ENCODE measurements around the gene PRORP.
A peak's percentile ranks its signal among the peaks of the same experiment; 100 is the strongest.
"Not testable (repeated sequence)": the region's sequence is repeated elsewhere in the genome, so short reads cannot be mapped to it uniquely, and the experiment has no call there.

Gene PRORP

DNA sequence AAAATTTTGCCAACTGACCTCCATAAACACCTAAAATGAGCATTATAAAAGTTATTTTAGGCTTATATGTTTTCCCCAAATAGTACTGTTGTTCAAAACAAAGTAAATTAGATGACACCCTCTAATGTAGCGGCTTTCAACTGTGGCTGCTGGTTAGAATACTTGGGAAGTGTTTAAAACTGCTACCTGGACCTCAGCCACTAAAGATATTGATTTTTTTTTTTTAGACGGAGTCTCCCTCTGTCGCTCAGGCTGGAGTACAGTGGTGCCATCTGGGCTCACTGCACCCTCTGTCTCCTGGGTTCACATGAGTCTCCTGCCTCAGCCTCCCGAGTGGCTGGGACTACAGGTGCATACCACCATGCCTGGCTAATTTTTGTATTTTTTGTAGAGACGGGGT, 16.2 kb downstream of the PRORP start:
- DNase-seq (ENCODE audit: low spot score), result no peak

DNA sequence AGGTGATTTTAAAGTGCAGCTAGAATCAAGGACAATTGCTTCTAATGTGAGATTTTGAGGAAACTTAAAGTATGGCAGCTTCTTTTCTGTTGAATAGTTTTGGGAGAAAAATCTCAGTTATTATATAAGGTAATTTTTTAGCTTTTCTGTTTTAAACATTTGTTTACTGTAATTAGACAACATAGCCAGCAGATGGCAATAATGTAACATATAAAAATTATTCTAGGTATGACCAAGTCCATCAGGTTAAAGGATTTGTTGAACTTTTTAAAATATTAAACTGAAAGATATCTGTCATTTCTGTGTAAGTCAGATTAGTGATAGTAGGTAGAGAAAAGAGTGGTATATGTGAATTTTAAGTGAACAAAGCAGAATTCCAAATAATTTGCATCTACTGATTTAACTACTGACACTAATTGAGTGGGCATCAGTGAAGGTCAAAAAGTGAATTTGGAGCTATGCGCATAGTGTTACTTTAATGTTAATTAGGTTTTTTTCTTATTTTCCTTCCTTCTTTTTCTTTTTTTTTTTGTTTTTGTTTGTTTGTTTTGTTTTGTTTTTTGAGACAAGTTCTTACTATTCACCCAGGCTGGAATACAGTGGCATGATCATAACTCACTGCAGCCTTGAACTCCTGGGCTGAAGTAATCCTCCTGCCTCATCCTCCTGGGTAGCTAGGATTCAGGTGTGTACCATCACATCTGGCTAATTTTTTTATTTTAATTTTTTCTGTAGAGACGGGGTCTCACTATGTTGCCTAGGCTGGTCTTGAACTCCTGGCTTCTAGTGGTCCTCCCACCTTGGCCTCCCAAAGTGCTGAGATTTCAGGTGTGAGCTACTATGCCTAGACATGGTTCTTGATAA, 18.6 kb downstream of the PRORP start:
- DNase-seq (ENCODE audit: low spot score), result no peak

DNA sequence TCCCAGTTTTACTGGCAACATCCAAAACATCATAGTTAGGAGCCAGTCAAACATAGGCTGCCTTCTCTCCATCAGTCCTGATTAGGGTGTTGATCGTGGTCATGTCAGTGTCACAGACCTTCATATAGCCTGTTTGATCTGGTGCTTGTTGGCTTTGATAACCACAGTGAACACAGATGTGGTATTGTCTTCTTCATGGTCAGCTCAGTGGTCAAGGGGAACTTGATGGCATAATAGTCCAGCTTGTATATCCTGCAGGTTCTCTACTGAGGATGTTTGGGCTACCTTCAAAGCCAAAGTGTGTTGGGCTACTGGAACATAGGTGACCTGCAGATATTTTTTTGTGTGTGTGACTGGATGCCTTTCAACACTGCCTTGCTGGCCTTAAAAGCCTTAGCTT, 21.7 kb downstream of the PRORP start:
- DNase-seq (ENCODE audit: low spot score), result no peak

DNA sequence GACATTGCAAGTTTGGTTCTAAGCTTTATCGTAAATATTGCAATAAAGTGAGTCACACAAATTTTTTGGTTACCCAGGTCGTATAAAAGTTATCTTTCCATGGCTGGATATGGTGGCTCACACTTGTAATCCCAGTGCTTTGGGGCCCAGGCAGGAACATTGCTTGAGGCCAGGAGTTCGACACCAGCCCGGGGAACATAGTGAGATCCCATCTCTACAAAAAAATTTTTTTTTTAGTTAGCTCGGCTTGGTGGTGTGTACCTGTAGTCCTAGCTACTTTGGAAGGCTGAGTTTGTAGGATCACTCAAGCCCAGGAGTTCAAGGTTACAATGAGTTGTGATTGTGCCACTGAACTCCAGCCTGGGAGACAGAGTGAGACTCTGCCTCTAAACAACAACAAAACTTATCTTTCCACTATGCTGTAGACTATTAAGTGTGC, 24.4 kb downstream of the PRORP start:
- DNase-seq (ENCODE audit: low spot score), result no peak

DNA sequence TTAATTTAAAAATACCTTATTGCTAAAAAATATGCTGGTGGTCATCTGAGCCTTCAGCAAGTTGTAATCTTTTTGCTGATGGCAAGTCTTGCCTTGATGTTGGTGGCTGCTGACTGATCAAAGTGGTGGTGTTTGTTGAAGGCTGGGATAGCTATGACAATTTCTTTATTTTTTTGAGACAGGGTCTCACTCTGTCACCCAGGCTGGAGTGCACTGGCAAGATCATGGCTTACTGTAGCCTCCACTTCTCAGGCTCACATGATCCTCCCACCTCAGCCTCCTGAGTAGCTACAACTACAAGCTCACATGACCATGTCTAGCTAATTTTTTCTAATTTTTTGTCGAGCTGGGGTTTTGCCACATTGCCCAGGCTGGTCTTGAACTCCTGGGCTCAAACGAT, 24.8 kb downstream of the PRORP start:
- no peak for DNase-seq (ENCODE audit: low spot score)

DNA sequence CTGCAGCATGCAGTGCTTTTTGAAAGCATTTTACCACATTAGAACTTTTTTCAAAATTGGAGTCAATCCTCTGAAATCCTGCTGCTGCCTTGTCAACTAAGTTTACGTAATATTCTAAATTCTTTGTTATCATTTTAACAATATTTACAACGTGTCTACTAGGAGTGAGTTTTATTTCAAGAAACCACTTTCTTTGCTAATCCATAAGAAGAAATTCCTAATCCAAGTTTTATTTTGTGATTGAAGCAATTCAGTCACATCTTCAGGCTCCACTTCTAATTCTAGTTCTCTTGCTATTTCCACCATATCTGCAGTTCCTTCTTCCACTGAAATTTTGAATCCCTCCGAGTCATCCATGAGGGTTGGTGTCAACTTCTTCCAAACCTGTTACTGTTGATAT, 25.4 kb downstream of the PRORP start:
- no peak for DNase-seq (ENCODE audit: low spot score)

DNA sequence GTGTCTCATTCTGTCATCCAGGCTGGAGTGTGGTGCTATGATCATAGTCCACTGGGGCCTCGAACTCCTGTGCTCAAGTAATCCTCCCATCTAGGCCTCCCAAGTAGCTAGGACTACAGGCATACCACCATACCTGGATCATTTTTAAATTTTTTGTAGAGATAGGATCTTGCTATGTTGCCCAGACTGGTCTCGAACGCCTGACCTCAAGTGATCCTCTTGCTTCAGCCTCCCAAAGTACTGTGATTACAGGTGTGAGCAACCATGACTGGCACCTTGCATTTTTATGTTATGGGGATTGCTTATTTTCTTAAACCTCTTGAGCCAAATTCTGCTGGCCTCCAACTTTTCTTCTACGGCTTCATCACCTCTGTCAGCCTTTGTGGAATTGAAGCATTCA, 26.9 kb downstream of the PRORP start:
- no peak for DNase-seq (ENCODE audit: low spot score)

DNA sequence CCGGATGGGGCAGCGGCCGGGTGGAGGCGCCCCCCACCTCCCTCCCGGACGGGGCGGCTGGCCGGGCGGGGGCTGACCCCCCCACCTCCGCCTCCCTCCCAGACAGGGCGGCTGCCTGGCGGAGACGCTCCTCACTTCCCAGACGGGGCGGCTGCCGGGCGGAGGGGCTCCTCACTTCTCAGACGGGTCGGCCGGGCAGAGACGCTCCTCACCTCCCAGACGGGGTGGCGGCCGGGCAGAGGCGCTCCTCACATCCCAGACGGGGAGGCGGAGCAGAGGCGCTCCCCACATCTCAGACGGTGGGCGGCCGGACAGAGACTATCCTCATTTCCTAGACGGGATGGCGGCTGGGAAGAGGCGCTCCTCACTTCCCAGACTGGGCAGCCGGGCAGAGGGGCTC, 30.2 kb downstream of the PRORP start:
- not testable (repeated sequence) for DNase-seq (ENCODE audit: low spot score)

DNA sequence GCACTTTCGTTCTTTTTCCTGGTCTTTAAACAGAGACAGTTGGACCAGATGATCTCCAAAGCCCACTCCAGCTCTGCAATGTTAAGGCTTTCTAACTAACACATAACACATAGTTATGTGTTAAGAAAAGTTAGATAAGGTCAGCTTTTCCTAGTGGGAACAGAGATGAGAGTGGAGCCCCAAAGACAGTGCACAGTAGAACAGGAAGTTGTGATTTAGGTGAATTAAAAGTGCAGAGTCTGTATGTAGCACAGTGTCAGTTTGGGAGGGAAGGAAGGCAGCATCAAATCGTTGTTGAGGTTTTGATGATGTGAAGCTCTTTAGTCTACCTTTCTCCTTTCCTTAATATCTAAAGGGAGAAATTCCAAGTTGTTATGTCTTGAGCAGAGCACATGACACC, 31.7 kb downstream of the PRORP start:
- no peak for DNase-seq (ENCODE audit: low spot score)

DNA sequence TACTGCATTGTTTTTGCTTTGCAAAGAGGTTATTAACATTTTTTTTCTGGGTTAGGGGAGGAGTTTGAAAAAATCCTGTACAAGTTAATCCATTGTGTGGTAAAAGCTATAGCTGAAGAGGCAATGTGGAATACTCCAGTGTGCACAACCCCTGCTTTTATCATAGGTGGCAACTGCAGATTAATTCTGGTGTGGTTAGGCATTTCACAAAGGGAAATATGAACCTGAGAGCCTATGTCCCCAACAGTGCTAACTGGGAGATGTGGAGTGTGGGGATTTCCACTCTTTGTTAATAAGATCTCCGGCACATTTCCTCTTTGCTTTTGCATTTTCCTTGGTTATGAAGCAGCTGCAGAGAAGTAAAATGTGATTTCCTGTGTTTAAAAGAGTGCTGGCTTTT, 33.6 kb downstream of the PRORP start:
- DNase-seq (ENCODE audit: low spot score), result peak; percentile 32

DNA sequence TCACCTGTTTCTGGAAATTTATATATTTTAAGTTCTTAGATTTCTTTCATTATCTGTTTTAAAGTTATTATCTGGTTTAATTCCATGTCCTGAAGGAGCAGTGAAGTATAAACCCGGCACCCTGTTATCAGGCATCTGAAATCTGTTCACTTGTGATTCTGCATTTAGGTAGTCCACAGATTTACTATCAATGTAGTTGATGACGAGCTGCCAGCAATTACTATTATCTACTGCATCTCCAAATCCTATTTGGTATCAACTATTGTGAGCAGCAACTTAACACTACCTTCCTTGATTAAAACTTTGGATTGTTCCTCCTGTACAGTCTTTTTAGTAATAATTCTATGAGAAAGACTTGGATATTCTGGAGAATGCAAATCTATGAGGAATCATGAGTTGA, 36.1 kb downstream of the PRORP start:
- no peak for DNase-seq (ENCODE audit: low spot score)

DNA sequence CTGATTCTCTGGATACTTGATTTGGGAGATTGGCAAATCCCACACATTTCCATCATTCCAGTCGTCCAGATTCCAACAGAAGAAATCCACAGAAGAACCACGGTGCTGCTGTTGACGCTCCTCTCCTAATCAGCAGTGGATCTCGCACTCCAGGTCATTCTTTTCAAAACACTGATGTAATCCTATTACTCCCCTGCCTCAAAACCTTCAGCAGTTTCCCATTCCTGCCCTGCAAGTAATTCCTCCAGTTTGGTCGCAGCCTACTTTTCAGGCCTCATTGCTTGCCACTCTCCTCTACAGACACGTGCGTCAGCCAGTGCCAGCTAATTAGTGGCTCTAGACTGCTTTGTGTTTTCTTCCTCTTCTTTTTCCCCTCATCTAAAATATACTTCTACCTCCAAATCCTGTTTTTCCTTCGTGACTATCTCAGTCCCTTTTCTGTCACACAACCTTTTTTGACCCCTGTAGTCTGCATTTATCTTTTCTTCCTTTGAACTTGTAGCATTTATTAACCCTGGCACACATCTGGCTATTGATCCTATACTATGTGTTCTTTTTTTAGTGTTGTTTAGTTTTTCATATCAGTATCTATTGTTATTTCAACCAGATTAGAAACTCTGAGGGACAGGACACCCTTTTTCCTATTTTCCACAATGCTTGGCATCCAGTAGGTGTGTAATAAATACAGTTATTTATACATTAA, 36.8 kb downstream of the PRORP start:
- no peak for DNase-seq (ENCODE audit: low spot score)

DNA sequence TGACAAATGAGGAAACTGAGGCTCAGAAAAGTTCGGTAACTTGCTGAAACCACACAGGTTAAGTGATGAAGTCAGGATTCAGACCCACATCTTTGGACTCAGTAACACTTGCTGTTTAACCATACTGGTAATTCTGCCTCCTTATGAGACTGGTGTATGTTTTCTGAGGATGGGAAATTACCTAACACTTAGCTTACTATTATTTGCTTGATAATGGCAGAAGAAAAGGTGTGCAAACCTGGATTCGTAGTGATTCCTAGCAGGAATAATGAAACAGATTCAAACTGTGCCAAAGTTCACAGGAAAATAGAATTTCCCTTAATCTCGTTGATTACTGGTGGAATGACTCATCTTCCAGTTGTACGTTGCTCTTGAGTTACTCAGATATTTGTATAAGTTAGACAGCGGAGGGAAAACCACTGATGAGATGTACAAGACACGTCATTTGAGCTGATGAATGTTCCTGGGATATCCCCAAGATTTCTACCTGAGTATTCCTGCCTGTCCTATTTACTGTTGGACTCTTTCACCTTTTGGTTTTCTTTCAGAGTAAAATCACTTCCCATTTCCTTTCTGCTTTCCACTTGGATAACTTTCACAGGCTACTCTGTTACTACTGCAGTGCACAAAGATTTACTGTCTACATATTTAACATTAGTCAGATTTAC, 37.5 kb downstream of the PRORP start:
- DNase-seq (ENCODE audit: low spot score), result peak; percentile 27

DNA sequence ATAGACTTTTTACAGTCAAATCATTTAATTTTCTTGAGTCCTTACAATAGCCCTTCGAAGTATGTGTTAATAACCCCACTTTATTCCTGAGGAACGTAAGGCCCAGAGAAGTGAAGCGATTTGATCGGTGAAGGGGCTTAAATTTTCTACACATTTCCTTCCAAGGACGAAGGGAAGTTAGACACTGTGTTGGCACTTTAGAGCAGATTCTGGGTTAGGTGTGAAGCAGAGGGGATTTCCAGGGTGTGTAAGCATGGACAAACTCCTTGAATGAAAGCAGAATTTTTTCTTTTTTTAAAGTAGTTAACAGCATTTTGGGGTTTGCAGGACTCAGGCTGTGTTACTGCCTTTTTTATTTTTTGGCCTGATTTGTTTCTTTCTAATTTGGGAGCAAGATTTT, 38.9 kb downstream of the PRORP start:
- peak; percentile 60 for DNase-seq (ENCODE audit: low spot score)

DNA sequence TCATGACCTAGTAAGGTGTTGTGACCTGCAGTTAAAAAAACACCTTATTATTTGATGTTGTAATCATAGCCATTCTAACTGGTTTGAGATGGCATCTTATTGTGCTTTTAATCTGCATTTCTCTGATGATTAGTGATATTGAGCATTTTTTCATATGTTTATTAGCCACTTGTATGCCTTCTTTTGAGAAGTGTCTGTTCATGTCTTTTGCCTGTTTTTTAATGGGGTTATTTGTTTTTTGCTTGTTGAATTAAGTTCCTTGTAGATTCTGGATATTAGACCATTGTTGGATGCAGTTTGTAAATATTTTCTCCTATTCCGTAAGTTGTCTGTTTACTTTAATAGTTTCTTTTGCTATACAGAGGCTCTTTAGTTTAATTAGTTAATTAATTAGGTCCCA, 41.0 kb downstream of the PRORP start:
- DNase-seq (ENCODE audit: low spot score), result no peak

DNA sequence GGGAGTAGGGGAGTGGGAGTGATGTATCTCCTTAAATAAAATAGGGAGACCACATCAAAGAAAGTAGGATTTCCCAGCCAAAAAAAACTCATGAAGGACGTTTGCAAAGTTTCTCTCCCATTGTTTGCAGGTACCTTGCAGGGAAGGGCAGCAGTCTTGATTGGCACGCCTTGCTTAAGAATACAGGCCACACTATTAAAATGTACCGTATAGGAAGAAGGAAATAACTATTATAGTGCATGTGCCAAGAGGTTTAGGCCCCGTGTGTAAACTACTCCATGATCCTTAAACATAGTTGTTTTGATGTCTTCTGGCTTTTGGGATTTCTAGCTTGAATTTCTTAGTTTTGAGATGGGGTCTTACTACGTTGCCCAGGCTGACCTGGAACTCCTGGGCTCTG, 42.5 kb downstream of the PRORP start:
- DNase-seq (ENCODE audit: low spot score), result no peak

DNA sequence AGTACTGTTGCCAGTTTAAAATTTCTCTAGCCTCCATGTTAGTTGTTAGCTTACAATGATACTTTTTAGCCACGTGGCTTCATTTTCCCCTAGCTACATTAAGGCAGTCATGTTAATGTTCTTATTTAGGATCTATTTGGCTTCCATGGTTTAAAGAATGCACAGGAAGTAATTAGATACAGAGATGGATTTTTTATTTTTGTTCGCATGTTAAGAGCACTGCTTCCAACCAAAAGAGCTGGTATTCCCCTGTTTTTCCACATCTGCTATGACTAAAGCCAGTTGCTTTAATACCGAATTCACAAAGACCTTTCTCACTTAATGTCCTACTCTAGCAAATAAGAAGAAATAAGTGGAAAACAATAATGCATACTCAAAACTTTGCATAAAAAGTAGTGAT, 45.1 kb downstream of the PRORP start:
- DNase-seq (ENCODE audit: low spot score), result no peak

Data from CD4-positive, alpha-beta T cell treated with Interleukin-2 at 100 ng/mL for 4 hours (primary cell).